Coronary artery (tissue), 2 donors: ENCODE data around the gene ENTHD1.

Experiments used
- DNase-seq: peaks from one replicate; pipeline ENCODE4 v3.0.0-alpha.2; 2017; ENCODE audit warnings: low spot score
- H3K27ac ChIP-seq, 2 donors: fragments of 200-600 bp; sonication (generic); one replicate each; pipeline ENCODE4 v1.5.1; 2016 to 2019
- H3K4me3 ChIP-seq: fragments of 200-600 bp; sonication (generic); 2 replicates; pipeline ENCODE4 v1.5.1; 2016; ENCODE audit warnings: mild to moderate bottlenecking, moderate library complexity
- TF ChIP-seq, protein P1 (sequence below): fragments of 200-600 bp; sonication (generic); IDR thresholded peaks from one replicate; pipeline ENCODE4 v1.5.1; 2019; ENCODE audit warnings: antibody characterized with exemption

Gene ENTHD1

GRCh38 chr22:39722032-39722325 lies 171.6 kb downstream of the ENTHD1 start:
- DNase-seq: peak; percentile 5
- TF ChIP-seq, protein P1, sequence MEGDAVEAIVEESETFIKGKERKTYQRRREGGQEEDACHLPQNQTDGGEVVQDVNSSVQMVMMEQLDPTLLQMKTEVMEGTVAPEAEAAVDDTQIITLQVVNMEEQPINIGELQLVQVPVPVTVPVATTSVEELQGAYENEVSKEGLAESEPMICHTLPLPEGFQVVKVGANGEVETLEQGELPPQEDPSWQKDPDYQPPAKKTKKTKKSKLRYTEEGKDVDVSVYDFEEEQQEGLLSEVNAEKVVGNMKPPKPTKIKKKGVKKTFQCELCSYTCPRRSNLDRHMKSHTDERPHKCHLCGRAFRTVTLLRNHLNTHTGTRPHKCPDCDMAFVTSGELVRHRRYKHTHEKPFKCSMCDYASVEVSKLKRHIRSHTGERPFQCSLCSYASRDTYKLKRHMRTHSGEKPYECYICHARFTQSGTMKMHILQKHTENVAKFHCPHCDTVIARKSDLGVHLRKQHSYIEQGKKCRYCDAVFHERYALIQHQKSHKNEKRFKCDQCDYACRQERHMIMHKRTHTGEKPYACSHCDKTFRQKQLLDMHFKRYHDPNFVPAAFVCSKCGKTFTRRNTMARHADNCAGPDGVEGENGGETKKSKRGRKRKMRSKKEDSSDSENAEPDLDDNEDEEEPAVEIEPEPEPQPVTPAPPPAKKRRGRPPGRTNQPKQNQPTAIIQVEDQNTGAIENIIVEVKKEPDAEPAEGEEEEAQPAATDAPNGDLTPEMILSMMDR: no peak
- no peak overlapping the region for H3K4me3 ChIP-seq
- no peak overlapping the region for H3K27ac ChIP-seq

DNA sequence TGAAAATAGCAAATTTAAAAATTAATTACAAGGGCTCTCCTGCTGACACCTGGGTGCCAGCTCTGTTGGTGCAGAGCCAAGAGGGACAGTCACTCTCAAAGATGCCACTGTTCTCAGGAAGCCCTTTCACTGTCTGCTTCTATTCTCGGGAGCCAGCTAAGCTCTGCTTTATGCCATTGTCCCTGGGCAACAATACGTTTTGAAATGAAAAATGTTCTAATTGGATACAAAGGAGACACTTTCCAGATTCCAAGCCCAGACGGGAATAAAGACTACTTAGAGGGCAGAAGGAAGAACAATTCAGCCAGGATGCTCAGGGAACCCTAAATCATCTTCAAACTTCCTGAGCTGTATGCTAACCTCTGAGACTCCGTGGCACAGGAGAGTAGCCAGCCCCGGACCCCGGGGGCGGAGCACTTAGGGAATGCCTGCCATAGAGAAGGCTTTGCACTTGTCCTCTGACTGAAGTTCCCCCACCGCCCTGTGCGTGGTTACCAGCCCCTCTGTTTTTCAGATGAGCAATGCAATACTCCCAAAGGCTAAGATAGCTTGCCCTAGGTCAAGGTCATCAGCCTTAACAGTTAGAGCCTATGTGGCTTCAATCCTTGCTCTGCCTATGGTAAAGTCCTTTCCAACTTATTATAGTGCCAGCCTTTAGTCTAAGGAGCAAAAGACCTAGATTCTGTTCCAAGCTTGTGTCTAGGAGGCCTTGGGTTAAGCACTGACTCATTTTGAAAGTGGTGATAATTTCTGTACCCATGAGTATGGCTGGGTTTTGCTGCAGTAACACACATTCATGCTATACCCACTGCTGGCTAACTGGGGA lies 172.1 kb downstream of the ENTHD1 start:
- no peak overlapping the region for H3K27ac ChIP-seq
- TF ChIP-seq, protein P1: no peak
- no peak overlapping the region for H3K4me3 ChIP-seq
- peak; percentile 53 for DNase-seq

DNA sequence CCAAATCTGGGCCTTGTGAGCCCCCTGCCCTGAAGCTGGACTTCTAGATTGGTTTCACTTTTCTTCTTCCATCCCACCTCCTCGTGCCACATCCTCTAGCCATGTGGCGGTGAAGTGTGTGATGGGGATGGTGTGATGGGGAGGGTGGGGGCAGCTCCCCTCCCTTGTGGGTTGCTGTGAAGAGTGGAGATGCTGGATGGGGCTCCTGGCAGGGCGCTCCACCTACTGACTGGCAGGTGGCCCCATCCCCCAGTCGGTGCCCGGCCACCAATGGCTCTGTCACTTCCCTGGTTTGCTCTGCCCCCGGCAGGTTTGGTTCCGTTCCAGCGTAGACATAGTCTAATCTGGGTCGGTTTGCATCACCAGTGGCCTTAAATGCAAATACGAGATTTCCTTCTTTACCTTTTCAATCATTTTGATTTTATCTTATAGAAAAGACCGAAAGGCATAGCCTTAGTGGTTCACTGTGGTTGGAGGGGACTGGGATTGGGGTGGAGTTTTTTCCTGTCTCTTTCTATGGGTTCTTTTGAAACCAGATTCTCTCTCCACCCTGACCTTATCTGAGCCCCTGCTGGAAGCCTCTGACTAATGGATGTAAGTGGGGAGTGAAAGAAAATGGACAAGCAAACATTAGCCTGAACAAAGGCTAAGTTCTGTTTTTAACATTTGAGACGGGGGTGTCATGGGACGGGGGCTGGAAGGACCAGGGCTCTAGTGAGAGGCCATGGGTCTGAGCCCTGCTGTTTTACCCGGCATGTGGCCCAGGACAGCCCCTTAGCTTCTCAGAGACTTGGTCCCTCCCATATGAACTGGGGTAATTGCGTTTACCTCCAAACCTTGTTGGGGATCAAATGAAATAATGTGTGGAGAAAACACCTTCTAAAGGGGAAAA lies 173.8 kb downstream of the ENTHD1 start:
- Histone ChIP-seq H3K4me3 (no peak overlapping the region), H3K27ac (no peak overlapping the region)
- TF ChIP-seq, protein P1: no peak
- DNase-seq: peak; percentile 49

DNA sequence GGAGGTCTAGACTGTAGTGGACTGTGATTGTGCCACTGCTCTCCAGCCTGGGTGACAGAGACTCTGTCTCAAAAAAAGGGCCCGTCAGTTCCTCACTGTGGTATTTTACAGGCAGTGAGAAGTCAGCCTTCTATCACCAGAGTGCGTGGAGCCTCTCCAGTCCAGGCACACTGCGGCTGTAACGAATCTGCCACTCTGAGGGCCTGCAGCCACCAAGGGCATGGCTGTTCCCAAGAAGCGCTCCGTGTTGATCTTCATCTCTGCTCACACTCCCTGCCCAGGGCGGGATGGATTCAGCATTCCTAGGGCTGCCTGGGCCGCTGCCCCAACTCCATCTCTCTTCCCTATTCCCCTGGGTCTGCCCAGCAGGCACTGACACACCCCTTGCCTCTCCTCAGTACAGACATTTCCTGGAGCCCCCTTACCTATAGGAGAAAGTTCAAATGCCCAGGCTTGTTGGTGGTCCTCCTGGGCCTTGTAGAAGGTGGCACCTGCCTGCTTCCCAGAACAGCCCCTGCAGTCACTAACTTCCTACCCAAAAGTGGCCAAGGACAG lies 174.6 kb downstream of the ENTHD1 start:
- TF ChIP-seq, protein P1: no peak
- H3K27ac ChIP-seq: no peak overlapping the region
- no peak for DNase-seq

DNA sequence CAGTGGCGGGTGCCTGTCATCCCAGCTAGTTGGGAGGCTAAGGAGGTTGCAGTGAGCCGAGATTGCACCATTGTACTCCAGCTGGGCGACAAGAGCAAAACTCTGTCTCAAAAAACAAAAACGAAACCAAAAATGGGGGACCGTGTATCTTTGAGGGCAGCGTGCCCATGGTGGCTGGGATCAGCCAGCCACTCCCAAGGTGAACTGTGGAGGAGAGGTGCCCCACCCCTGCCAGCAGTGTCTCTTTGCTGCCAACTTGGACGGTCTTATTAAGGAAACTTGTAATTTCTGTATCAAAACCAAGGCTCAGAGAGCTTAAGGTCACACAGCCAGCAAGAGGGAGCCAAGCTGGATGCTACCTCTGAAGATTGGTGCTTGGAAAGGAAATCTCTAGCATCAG lies 175.4 kb downstream of the ENTHD1 start:
- no peak for DNase-seq
- no peak overlapping the region for H3K4me3 ChIP-seq
- no peak overlapping the region for H3K27ac ChIP-seq
- TF ChIP-seq, protein P1: no peak

More for the DNA sequence above, 174.6 kb downstream of the ENTHD1 start:
- no peak overlapping the region for H3K4me3 ChIP-seq

DNA sequence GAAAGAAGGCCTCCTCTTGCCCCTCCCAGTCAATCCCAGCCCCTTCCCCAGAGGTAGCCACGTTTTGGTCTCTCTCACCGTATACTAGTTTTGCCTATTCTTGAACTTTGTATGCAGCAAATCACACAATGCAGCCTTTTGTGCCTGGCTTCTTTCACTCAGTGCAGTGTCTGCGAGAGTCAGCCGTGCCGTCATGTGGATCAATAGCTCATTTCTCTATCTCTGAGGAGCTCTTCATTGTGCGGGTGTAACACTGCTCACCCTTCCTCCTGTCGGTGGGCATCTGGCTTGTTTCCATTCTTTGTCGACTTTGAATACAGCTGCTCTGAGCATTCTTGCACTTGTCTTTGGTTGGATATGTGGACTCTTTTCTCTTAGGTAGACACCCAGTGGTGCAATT lies 176.5 kb downstream of the ENTHD1 start:
- no peak overlapping the region for H3K4me3 ChIP-seq
- H3K27ac ChIP-seq: no peak overlapping the region
- DNase-seq: no peak
- TF ChIP-seq, protein P1: no peak
